OCI-LY7 (cell line): ENCODE results near the gene SEL1L2. TPM values are rescaled to one million over a fixed set of nuclear protein-coding genes. Genes with fewer than 3 reads are reported as not detected.

Source experiments
- BruUV-seq: library from RNA; stranded (reverse); fragments of 400-500 nt; replicated peaks from 2 replicates; lab custom pipeline; 2021; lab: Mats Ljungman, UMichigan
- CTCF ChIA-PET: fragments of 300-600 bp; sonication (Branson Sonifier 250); formaldehyde crosslinking; loops from one replicate; lab custom pipeline; 2022; ENCODE audit warnings: antibody characterized with exemption; ENCODE audit not compliant: unreplicated experiment; lab: Charles Lee
- POLR2A ChIA-PET: fragments of 300-600 bp; sonication (Branson Sonifier 250); formaldehyde crosslinking; loops from one replicate; lab custom pipeline; 2022; ENCODE audit warnings: antibody characterized with exemption; lab: Charles Lee
- DNase-seq: peaks from one replicate; pipeline ENCODE4 v3.0.0-alpha.2; 2015; ENCODE audit warnings: low spot score
- H2AFZ ChIP-seq: fragments of 200-600 bp; sonication (generic), shearing (Covaris generic); 2 replicates; pipeline ENCODE4 v1.6.1; 2014; ENCODE audit warnings: mild to moderate bottlenecking, antibody characterized with exemption, low read length, moderate library complexity
- H3K27ac ChIP-seq: fragments of 200-600 bp; sonication (generic); 2 replicates; pipeline ENCODE4 v1.5.1; 2014; ENCODE audit warnings: mixed run types, low read depth, mild to moderate bottlenecking, moderate library complexity, low read length, inconsistent platforms; ENCODE audit not compliant: poor library complexity, severe bottlenecking
- H3K36me3 ChIP-seq: fragments of 200-600 bp; sonication (generic); 2 replicates; pipeline ENCODE4 v1.6.1; 2014; ENCODE audit warnings: mild to moderate bottlenecking, antibody characterized with exemption, low read length, moderate library complexity, mixed read lengths; ENCODE audit not compliant: insufficient read depth
- H3K4me1 ChIP-seq: fragments of 200-600 bp; sonication (generic); 2 replicates; pipeline ENCODE4 v1.5.1; 2014; ENCODE audit warnings: mild to moderate bottlenecking, low read length; ENCODE audit not compliant: insufficient read depth, poor library complexity, severe bottlenecking
- H3K4me2 ChIP-seq: fragments of 200-600 bp; sonication (generic); 2 replicates; pipeline ENCODE4 v1.6.1; 2014; ENCODE audit warnings: mild to moderate bottlenecking, low read length
- H3K4me3 ChIP-seq: fragments of 200-600 bp; sonication (generic); 2 replicates; pipeline ENCODE4 v1.5.1; 2014; ENCODE audit warnings: mild to moderate bottlenecking, low read depth, low read length; ENCODE audit not compliant: poor library complexity, severe bottlenecking
- H3K79me2 ChIP-seq: fragments of 200-600 bp; sonication (generic); 2 replicates; pipeline ENCODE4 v1.6.1; 2016; ENCODE audit warnings: low read depth, mild to moderate bottlenecking, low read length, moderate library complexity, mixed read lengths; ENCODE audit not compliant: insufficient read depth
- H3K9me2 ChIP-seq: fragments of 200-600 bp; sonication (generic); 2 replicates; pipeline ENCODE4 v1.6.1; 2016; ENCODE audit warnings: mild to moderate bottlenecking, low read length, mixed read lengths; ENCODE audit not compliant: insufficient read depth
- H3K9me3 ChIP-seq: fragments of 200-600 bp; sonication (generic); 2 replicates; pipeline ENCODE4 v1.6.1; 2014; ENCODE audit warnings: mild to moderate bottlenecking, mixed run types, low read length, mixed read lengths
- H4K20me1 ChIP-seq: fragments of 200-600 bp; sonication (generic); 2 replicates; pipeline ENCODE4 v1.6.1; 2014; ENCODE audit warnings: mild to moderate bottlenecking, antibody characterized with exemption, low read length, moderate library complexity, mixed read lengths; ENCODE audit not compliant: insufficient read depth
- EZH2phosphoT487 ChIP-seq: fragments of 200-600 bp; sonication (generic); IDR thresholded peaks from 2 replicates; pipeline ENCODE4 v1.6.1; 2018; ENCODE audit warnings: low read depth, borderline replicate concordance, mild to moderate bottlenecking, mixed run types, antibody characterized with exemption, low read length, moderate library complexity, mixed read lengths
- intact Hi-C: fragments of 100-400 bp; cut with micrococcal nuclease; formaldehyde crosslinking; loops from one replicate; pipeline ENCODE4 v1.10.0; 2022; ENCODE audit not compliant: unreplicated experiment
- total RNA-seq, 2 experiments: library from RNA; depleted of rRNA in 1 of 2; stranded (reverse); fragments of >200 nt in 1 of 2; shearing (Covaris generic) in 1 of 2; gene quantifications; 2 replicates each; pipeline ENCODE4 v1.2.3, GENCODE V29; 2014 to 2022
- TF ChIP-seq, protein P1 (sequence below): fragments of 200-600 bp; sonication (generic); conservative IDR thresholded peaks from 2 replicates; pipeline ENCODE4 v1.5.1; 2014; ENCODE audit warnings: mild to moderate bottlenecking, antibody characterized with exemption, low read length, moderate library complexity, mixed read lengths

SEL1L2 gene
- total RNA-seq, 2 experiments from 2014 or later, result not detected

DNA sequence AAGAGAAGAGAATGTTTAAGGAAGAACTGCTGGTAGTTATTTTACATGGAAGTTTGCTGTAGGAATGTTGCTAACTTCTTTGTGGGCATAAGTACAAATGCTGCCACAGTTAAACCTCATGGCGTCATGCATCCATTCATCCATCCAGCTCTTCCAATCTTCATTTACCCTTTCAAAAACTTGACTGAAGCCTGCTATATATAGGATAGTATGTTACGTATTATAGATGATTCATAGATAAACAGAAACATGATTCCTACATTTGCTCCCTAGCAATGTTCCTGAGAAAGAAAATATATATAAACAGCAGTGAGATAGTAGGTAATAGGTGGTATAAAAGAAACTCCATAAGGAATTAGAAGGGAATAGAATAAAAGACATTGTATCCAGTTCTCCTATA is 111.8 kb downstream of the SEL1L2 start:
- TF ChIP-seq, protein P1, sequence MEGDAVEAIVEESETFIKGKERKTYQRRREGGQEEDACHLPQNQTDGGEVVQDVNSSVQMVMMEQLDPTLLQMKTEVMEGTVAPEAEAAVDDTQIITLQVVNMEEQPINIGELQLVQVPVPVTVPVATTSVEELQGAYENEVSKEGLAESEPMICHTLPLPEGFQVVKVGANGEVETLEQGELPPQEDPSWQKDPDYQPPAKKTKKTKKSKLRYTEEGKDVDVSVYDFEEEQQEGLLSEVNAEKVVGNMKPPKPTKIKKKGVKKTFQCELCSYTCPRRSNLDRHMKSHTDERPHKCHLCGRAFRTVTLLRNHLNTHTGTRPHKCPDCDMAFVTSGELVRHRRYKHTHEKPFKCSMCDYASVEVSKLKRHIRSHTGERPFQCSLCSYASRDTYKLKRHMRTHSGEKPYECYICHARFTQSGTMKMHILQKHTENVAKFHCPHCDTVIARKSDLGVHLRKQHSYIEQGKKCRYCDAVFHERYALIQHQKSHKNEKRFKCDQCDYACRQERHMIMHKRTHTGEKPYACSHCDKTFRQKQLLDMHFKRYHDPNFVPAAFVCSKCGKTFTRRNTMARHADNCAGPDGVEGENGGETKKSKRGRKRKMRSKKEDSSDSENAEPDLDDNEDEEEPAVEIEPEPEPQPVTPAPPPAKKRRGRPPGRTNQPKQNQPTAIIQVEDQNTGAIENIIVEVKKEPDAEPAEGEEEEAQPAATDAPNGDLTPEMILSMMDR, result no peak
- TF ChIP-seq EZH2phosphoT487, result no peak

DNA sequence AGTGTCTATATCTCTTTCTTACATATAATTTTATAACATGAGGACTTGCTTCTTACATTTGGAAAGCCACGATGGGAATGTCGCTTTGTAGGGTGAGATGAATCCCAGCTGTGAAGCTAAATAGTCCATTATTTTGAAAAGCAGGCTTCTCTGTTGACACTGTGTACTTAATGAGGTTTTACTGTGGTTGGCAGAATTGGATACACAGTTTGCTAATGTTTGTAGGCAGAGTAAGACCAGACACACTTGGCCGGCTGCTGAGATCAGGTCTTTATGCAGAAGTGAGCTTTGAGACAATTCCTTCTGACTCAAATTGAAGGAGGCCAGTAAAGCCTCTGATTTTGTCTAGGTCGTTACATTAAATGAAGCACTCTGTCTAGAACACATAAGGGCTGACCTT is 112.6 kb downstream of the SEL1L2 start:
- H3K4me2 ChIP-seq, result no peak overlapping the region
- intact Hi-C loops, result no loop called here
- H4K20me1 ChIP-seq, result no peaks in the 10 kb centered on the region
- no peak overlapping the region for H3K4me3 ChIP-seq
- no peaks in the 10 kb centered on the region for H3K9me2 ChIP-seq
- TF ChIP-seq, protein P1, result no peak
- TF ChIP-seq EZH2phosphoT487, result no peak
- H3K4me1 ChIP-seq, result no peaks in the 10 kb centered on the region
- DNase-seq, result no peak
- no peak overlapping the region for H2AFZ ChIP-seq
- no peaks in the 10 kb centered on the region for H3K79me2 ChIP-seq
- no TSS peak for BruUV-seq
- CTCF ChIA-PET, result no interaction called here
- no peaks in the 10 kb centered on the region for H3K36me3 ChIP-seq
- H3K27ac ChIP-seq, result no peak overlapping the region
- POLR2A ChIA-PET, result no interaction called here
- no peaks in the 10 kb centered on the region for H3K9me3 ChIP-seq

More for the DNA sequence above, 111.8 kb downstream of the SEL1L2 start:
- Histone ChIP-seq H4K20me1 (no peaks in the 10 kb centered on the region), H3K9me2 (no peaks in the 10 kb centered on the region), H3K79me2 (no peaks in the 10 kb centered on the region), H3K4me1 (no peaks in the 10 kb centered on the region), H3K36me3 (no peaks in the 10 kb centered on the region), H3K4me3 (no peak overlapping the region), H3K9me3 (no peaks in the 10 kb centered on the region), H3K27ac (no peak overlapping the region), H2AFZ (no peak overlapping the region), H3K4me2 (no peak overlapping the region)
- ChIA-PET POLR2A (interaction anchor here (1.1 kb wide), 1 partner anchor 17 kb away, joined by 4 read pairs; no protein-coding TSS in a partner anchor), CTCF (no interaction called here)
- BruUV-seq, result no TSS peak
- intact Hi-C loops, result no loop called here
- no peak for DNase-seq

DNA sequence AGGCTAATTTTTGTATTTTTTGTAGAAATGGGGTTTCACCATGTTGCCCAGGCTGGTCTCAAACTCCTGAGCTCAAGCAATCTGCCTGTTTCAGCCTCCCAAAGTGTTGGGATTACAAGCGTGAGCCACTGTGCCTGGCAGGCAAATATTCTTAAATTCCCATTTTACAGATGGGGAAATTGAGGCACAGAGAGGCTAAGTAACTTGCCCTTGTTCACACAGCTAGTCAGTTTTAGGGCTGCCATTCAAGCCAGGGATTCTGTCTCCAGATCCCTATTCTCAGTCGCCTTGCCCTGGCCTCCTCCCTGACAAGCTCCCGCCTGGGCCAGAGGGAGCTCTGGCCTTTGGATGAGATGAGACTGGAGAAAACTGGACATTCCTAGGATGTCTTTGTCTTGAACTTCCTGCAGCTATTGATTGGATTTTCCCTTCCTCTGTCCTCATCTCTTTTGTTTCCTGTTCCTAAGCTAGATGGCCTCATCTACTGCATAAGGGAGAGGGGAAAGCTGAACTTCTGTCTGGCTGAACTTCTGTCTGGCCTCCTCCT is 115.1 kb downstream of the SEL1L2 start:
- H3K9me3 ChIP-seq, result no peaks in the 10 kb centered on the region
- H2AFZ ChIP-seq, result no peak overlapping the region
- ChIA-PET POLR2A (interaction anchor here (1.2 kb wide), 1 partner anchor 26 kb away, joined by 3 read pairs; no protein-coding TSS in a partner anchor), CTCF (no interaction called here)
- no peak for DNase-seq
- H3K36me3 ChIP-seq, result no peaks in the 10 kb centered on the region
- H3K27ac ChIP-seq, result no peak overlapping the region
- H3K9me2 ChIP-seq, result no peaks in the 10 kb centered on the region
- no peaks in the 10 kb centered on the region for H3K79me2 ChIP-seq
- intact Hi-C loops, result no loop called here
- no peak for TF ChIP-seq EZH2phosphoT487
- TF ChIP-seq, protein P1, result no peak
- H4K20me1 ChIP-seq, result no peaks in the 10 kb centered on the region
- BruUV-seq, result no TSS peak
- H3K4me2 ChIP-seq, result no peak overlapping the region
- H3K4me3 ChIP-seq, result no peak overlapping the region
- H3K4me1 ChIP-seq, result no peaks in the 10 kb centered on the region
